IPS-NIHi7 (cell line): ENCODE results near the gene IL7R.

Experiments used
- DNase-seq: peaks from one replicate; pipeline ENCODE4 v3.0.0; 2012; ENCODE audit warnings: mixed read lengths; ENCODE audit errors: extremely low spot score

The IL7R gene

GRCh38 chr5:35904443-35905132 lies 47.9 kb downstream of the IL7R start:
- no peak for DNase-seq

- DNase-seq = no peak
Observed at GRCh38 chr5:35908228-35908627, 51.5 kb downstream of the IL7R start.

GRCh38 chr5:35908814-35909213 lies 52.1 kb downstream of the IL7R start:
- peak; percentile 25 for DNase-seq

- no peak for DNase-seq
Observed at GRCh38 chr5:35919191-35919590, 62.5 kb downstream of the IL7R start.

GRCh38 chr5:35920890-35921289 lies 64.2 kb downstream of the IL7R start:
- DNase-seq = peak; percentile 58

- DNase-seq = no peak
Observed at GRCh38 chr5:35921930-35922329, 65.2 kb downstream of the IL7R start.

- DNase-seq = no peak
Observed at GRCh38 chr5:35922468-35922867, 65.8 kb downstream of the IL7R start.

- DNase-seq = no peak
Observed at GRCh38 chr5:35924122-35924949, 67.6 kb downstream of the IL7R start.

- DNase-seq = peak; percentile 73
Observed at GRCh38 chr5:35924950-35925722, 68.4 kb downstream of the IL7R start.

GRCh38 chr5:35926389-35927051 lies 69.8 kb downstream of the IL7R start:
- DNase-seq = peak; percentile 81
